ENCODE measurements around the gene LRP1B. TPM values are rescaled to one million over a fixed set of nuclear protein-coding genes. Genes with fewer than 3 reads are reported as not detected.

Gene LRP1B
- total RNA-seq, 2 experiments from 2014 or later, result not detected

DNA sequence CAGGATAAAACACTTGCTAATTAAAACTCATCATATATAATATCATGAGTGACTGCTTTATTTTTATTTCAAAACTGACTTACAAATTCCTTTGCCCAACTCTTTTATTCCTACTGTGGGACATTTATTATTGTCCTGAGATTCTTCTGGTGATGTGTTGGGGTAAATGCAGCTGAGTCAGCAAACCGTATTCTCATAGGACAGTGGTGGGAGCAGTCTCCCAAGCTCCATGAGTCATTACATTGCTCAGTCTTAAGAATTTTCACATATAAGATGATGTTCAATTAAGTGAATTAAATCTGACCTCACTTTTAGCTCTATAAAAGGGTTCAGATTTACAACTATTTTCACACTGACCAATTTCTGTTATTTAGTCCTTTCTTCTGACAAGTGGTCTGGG, 1530.7 kb downstream of the LRP1B start:
- no peaks in the 10 kb centered on the region for H3K36me3 Mint-ChIP-seq (ENCODE audit: low read depth)
- POLR2A ChIA-PET, result no interaction called here
- intact Hi-C loops (cut with DNase I, micrococcal nuclease), result no loop called here
- ATAC-seq, result no peak
- no peaks in the 10 kb centered on the region for H3K27me3 Mint-ChIP-seq
- H3K27ac Mint-ChIP-seq, result no peak overlapping the region
- no peak for DNase-seq
- H3K9me3 Mint-ChIP-seq (ENCODE audit: low read depth), result no peaks in the 10 kb centered on the region
- no peaks in the 10 kb centered on the region for H3K4me1 Mint-ChIP-seq
- CTCF ChIA-PET, result no interaction called here
- no peak overlapping the region for H3K4me3 Mint-ChIP-seq

DNA sequence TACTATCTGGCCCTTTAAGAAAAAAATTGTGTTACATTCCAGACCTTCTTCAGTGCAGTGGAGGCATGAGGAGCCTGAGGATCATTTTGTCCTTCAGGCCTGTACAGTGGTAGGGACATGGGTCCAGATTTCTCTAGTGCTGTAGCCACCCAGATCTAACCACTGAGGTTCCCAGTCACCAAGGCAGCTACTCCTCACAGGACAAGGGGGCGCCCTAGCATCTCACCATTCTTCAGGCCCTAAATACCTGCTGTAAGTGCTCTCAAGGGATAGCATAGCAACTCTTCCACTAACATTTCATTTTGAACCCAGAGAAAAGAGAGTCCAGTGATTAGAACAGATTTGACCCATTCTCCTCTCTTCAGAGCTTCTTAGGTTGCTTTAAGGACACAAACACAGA, 1533.0 kb downstream of the LRP1B start:
- ATAC-seq (no peak), DNase-seq (no peak)
- intact Hi-C loops (cut with DNase I, micrococcal nuclease), result no loop called here
- no peak overlapping the region for H3K4me3 Mint-ChIP-seq
- H3K27ac Mint-ChIP-seq, result no peak overlapping the region
- ChIA-PET CTCF (interaction anchor here (0.6 kb wide), 1 partner anchor 697 kb away, joined by 3 read pairs; no protein-coding TSS in a partner anchor), POLR2A (no interaction called here)
- H3K4me1 Mint-ChIP-seq, result no peaks in the 10 kb centered on the region
- H3K9me3 Mint-ChIP-seq (ENCODE audit: low read depth), result peaks cover 2% of the 10 kb centered on the region
- H3K36me3 Mint-ChIP-seq (ENCODE audit: low read depth), result no peaks in the 10 kb centered on the region
- H3K27me3 Mint-ChIP-seq, result no peaks in the 10 kb centered on the region

GRCh38 chr2:140597205-140597604, 1533.6 kb downstream of the LRP1B start:
- intact Hi-C loops (cut with DNase I, micrococcal nuclease), result no loop called here
- POLR2A ChIA-PET, result no interaction called here
- no peak for ATAC-seq
- DNase-seq, result no peak
- H3K9me3 Mint-ChIP-seq (ENCODE audit: low read depth), result peaks cover 2% of the 10 kb centered on the region
- CTCF ChIA-PET, result no interaction called here
- H3K27me3 Mint-ChIP-seq, result no peaks in the 10 kb centered on the region
- H3K36me3 Mint-ChIP-seq (ENCODE audit: low read depth), result no peaks in the 10 kb centered on the region
- H3K27ac Mint-ChIP-seq, result no peak overlapping the region
- H3K4me1 Mint-ChIP-seq, result no peaks in the 10 kb centered on the region
- H3K4me3 Mint-ChIP-seq, result no peak overlapping the region

DNA sequence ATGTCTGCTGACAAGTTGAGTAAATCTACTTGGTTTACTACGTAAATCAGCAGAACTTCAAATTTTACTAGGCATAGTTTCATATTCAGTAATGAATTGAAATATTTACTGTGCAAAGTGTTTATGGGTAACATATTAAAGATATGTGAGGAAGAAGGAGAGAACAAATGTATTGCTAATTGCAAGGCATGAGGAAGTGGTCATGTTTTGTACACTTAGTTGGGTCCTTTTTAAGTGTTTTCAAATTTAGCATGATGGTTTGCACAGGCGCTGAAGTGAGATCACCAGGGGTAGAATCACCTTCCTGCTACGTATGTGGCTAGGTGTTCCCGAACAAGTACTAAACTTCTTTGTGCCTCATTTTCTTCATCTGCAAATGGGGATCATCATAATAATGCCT, 1534.4 kb downstream of the LRP1B start:
- ATAC-seq (no peak), DNase-seq (no peak)
- no peaks in the 10 kb centered on the region for H3K27me3 Mint-ChIP-seq
- peaks cover 2% of the 10 kb centered on the region for H3K9me3 Mint-ChIP-seq (ENCODE audit: low read depth)
- no peak overlapping the region for H3K27ac Mint-ChIP-seq
- H3K4me3 Mint-ChIP-seq, result no peak overlapping the region
- ChIA-PET CTCF (no interaction called here), POLR2A (no interaction called here)
- intact Hi-C loops (cut with DNase I, micrococcal nuclease), result no loop called here
- no peaks in the 10 kb centered on the region for H3K36me3 Mint-ChIP-seq (ENCODE audit: low read depth)
- H3K4me1 Mint-ChIP-seq, result no peaks in the 10 kb centered on the region

DNA sequence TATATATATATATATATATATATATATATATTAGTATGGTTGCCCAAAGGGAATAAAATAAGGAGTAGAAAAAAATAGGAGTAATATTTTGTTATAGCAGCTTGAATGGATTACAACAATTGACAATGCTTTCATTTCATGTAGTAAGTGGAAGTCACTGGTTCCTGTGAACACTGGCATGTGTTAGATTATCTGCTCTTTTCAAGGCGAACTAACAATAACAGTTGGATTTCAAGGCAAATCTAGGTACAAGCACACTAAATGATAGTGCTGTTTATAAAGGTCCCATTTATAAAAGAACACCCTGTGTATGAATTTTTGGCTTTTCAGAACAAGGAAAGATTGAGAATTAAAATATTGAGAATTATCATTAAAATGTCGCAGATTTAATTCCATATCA, 1535.7 kb downstream of the LRP1B start:
- DNase-seq (no peak), ATAC-seq (no peak)
- Mint-ChIP-seq H3K4me3 (no peak overlapping the region), H3K27ac (no peak overlapping the region), H3K27me3 (no peaks in the 10 kb centered on the region), H3K36me3 (ENCODE audit: low read depth) (no peaks in the 10 kb centered on the region), H3K4me1 (no peaks in the 10 kb centered on the region), H3K9me3 (ENCODE audit: low read depth) (peaks cover 2% of the 10 kb centered on the region)
- ChIA-PET CTCF (no interaction called here), POLR2A (no interaction called here)
- intact Hi-C loops (cut with DNase I, micrococcal nuclease), result no loop called here

DNA sequence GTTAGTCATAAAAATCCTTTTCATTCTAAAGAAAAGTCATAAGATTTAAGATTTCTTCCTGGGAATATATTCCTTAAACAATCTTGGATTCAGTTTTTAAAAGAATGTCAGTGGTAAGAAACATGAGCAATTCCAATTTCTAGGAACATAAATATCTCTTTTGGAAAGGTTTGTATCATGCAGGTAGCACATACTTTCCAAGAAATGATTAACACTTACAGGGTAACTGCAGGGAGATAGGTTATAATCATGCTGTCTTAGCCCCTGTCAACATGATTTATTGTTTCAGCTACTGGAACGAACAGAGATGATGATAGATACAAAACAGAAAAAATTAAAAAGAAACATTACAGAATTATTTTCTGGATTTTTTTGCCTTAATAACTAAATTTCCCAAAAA, 1537.7 kb downstream of the LRP1B start:
- Mint-ChIP-seq H3K27me3 (no peaks in the 10 kb centered on the region), H3K36me3 (ENCODE audit: low read depth) (no peaks in the 10 kb centered on the region), H3K9me3 (ENCODE audit: low read depth) (peaks cover 2% of the 10 kb centered on the region), H3K4me3 (no peak overlapping the region), H3K4me1 (no peaks in the 10 kb centered on the region), H3K27ac (no peak overlapping the region)
- DNase-seq (no peak), ATAC-seq (no peak)
- ChIA-PET CTCF (no interaction called here), POLR2A (no interaction called here)
- intact Hi-C loops (cut with DNase I, micrococcal nuclease), result no loop called here

GRCh38 chr2:140589696-140590095, 1541.1 kb downstream of the LRP1B start:
- no peaks in the 10 kb centered on the region for H3K27me3 Mint-ChIP-seq
- no peak overlapping the region for H3K27ac Mint-ChIP-seq
- H3K4me1 Mint-ChIP-seq, result no peaks in the 10 kb centered on the region
- H3K36me3 Mint-ChIP-seq (ENCODE audit: low read depth), result no peaks in the 10 kb centered on the region
- no peak for DNase-seq
- no peak for ATAC-seq
- intact Hi-C loops (cut with DNase I, micrococcal nuclease), result no loop called here
- POLR2A ChIA-PET, result no interaction called here
- CTCF ChIA-PET, result no interaction called here
- peaks cover 2% of the 10 kb centered on the region for H3K9me3 Mint-ChIP-seq (ENCODE audit: low read depth)
- H3K4me3 Mint-ChIP-seq, result no peak overlapping the region

- no peak for ATAC-seq
- no peak overlapping the region for H3K4me3 Mint-ChIP-seq
- ChIA-PET POLR2A (no interaction called here), CTCF (no interaction called here)
- H3K27ac Mint-ChIP-seq, result no peak overlapping the region
- H3K27me3 Mint-ChIP-seq, result no peaks in the 10 kb centered on the region
- H3K36me3 Mint-ChIP-seq (ENCODE audit: low read depth), result no peaks in the 10 kb centered on the region
- no peak for DNase-seq
- no peaks in the 10 kb centered on the region for H3K9me3 Mint-ChIP-seq (ENCODE audit: low read depth)
- H3K4me1 Mint-ChIP-seq, result no peaks in the 10 kb centered on the region
- intact Hi-C loops (cut with DNase I, micrococcal nuclease), result no loop called here
Observed at GRCh38 chr2:140589273-140589672, 1541.5 kb downstream of the LRP1B start.

GRCh38 chr2:140586379-140586778, 1544.4 kb downstream of the LRP1B start:
- CTCF ChIA-PET, result interaction anchor here (0.7 kb wide), 1 partner anchor 1563 kb away, joined by 4 read pairs; no protein-coding TSS in a partner anchor
- POLR2A ChIA-PET, result no interaction called here
- no peaks in the 10 kb centered on the region for H3K36me3 Mint-ChIP-seq (ENCODE audit: low read depth)
- DNase-seq, result no peak
- H3K4me3 Mint-ChIP-seq, result no peak overlapping the region
- H3K4me1 Mint-ChIP-seq, result no peaks in the 10 kb centered on the region
- H3K27me3 Mint-ChIP-seq, result no peaks in the 10 kb centered on the region
- H3K27ac Mint-ChIP-seq, result no peak overlapping the region
- ATAC-seq, result no peak
- intact Hi-C loops (cut with DNase I, micrococcal nuclease), result no loop called here
- no peaks in the 10 kb centered on the region for H3K9me3 Mint-ChIP-seq (ENCODE audit: low read depth)

DNA sequence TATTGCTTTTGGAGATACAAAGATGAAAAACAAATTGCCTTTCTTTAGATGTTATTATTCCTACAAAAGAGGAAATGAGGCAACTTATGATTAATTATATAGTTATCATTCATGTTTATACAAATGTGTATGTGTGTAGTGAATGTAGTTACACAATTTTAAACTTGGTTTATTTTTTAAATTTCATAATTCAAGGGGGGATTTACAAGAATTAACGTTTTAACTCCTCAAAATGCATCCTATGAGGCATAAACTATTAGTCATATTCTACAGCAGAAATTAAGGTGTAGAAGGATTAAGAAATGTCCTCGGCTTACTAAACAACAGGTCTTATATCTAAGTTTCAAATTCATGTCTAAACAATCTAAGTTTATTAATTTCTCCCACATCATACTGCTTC, 1545.8 kb downstream of the LRP1B start:
- ATAC-seq, result no peak
- Mint-ChIP-seq H3K27ac (no peak overlapping the region), H3K9me3 (ENCODE audit: low read depth) (no peaks in the 10 kb centered on the region), H3K36me3 (ENCODE audit: low read depth) (no peaks in the 10 kb centered on the region), H3K27me3 (no peaks in the 10 kb centered on the region), H3K4me1 (no peaks in the 10 kb centered on the region), H3K4me3 (no peak overlapping the region)
- DNase-seq, result no peak
- ChIA-PET CTCF (interaction anchor here (0.6 kb wide), 1 partner anchor 470 kb away, joined by 4 read pairs; no protein-coding TSS in a partner anchor), POLR2A (no interaction called here)
- intact Hi-C loops (cut with DNase I, micrococcal nuclease), result no loop called here

DNA sequence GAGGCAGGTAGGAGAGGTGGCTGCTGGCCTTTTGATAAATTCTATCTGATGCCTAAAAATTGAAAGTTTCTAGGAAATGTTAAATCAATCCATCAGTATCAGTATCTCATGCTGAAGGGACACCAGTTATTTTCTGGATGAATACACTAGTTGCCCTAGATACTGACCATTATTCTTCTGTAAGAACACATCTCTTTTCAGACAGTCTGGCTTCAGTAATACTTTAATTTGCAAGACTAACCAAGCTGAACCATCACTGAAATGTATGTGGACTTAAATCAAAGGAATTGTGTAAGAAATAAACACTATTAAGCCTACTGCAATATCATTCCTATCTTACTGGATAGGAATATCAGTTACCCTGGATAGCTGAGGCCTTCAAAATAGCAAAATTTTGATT, 1546.3 kb downstream of the LRP1B start:
- Mint-ChIP-seq H3K27me3 (no peaks in the 10 kb centered on the region), H3K9me3 (ENCODE audit: low read depth) (no peaks in the 10 kb centered on the region), H3K4me3 (no peak overlapping the region), H3K27ac (no peak overlapping the region), H3K4me1 (no peaks in the 10 kb centered on the region), H3K36me3 (ENCODE audit: low read depth) (no peaks in the 10 kb centered on the region)
- POLR2A ChIA-PET, result no interaction called here
- ATAC-seq (no peak), DNase-seq (no peak)
- CTCF ChIA-PET, result no interaction called here
- intact Hi-C loops (cut with DNase I, micrococcal nuclease), result no loop called here

GRCh38 chr2:140580532-140581151, 1550.2 kb downstream of the LRP1B start:
- peaks cover 4% of the 10 kb centered on the region for H3K9me3 Mint-ChIP-seq (ENCODE audit: low read depth)
- intact Hi-C loops (cut with DNase I, micrococcal nuclease), result no loop called here
- ATAC-seq (no peak), DNase-seq (no peak)
- no peaks in the 10 kb centered on the region for H3K4me1 Mint-ChIP-seq
- POLR2A ChIA-PET, result no interaction called here
- no peak overlapping the region for H3K27ac Mint-ChIP-seq
- CTCF ChIA-PET, result no interaction called here
- no peaks in the 10 kb centered on the region for H3K36me3 Mint-ChIP-seq (ENCODE audit: low read depth)
- H3K4me3 Mint-ChIP-seq, result no peak overlapping the region
- no peaks in the 10 kb centered on the region for H3K27me3 Mint-ChIP-seq

DNA sequence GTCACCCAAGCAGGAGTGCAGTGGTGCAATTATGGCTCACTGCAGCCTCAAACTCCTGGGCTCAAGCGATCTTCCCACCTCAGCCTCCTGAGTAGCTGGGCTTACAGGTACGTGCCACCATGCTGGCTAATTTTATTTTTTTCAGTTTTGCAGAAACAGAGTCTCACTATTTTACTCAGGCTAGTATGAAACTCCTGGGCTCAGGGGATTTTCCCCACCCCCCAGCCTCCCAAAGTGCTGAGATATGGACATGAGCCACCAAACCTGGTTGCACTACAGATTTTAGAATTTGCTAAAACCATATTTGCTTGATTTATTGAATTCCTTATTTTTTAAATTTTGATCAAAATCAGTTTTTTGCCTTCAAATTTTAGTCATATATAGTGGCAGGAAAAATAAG, 1553.4 kb downstream of the LRP1B start:
- no peak for DNase-seq
- ChIA-PET CTCF (no interaction called here), POLR2A (no interaction called here)
- no peaks in the 10 kb centered on the region for H3K36me3 Mint-ChIP-seq (ENCODE audit: low read depth)
- H3K4me3 Mint-ChIP-seq, result no peak overlapping the region
- intact Hi-C loops (cut with DNase I, micrococcal nuclease), result no loop called here
- H3K27me3 Mint-ChIP-seq, result no peaks in the 10 kb centered on the region
- H3K9me3 Mint-ChIP-seq (ENCODE audit: low read depth), result peaks cover 5% of the 10 kb centered on the region
- no peak for ATAC-seq
- no peak overlapping the region for H3K27ac Mint-ChIP-seq
- no peaks in the 10 kb centered on the region for H3K4me1 Mint-ChIP-seq
